ENCODE measurements around the gene LRRTM1. TPM values are rescaled to one million over a fixed set of nuclear protein-coding genes. Genes with fewer than 3 reads are reported as not detected.

The LRRTM1 gene
- total RNA-seq, 3 donors from 2014 or later = not detected

- ATAC-seq (no peak), DNase-seq (no peak)
- Mint-ChIP-seq H3K4me3 (no peak overlapping the region), H3K27me3 (ENCODE audit: low read depth) (no peaks in the 10 kb centered on the region), H3K9me3 (peaks cover 4% of the 10 kb centered on the region), H3K4me1 (ENCODE audit: low read depth) (no peaks in the 10 kb centered on the region), H3K36me3 (ENCODE audit: insufficient read depth) (no peaks in the 10 kb centered on the region)
Measured at GRCh38 chr2:80291656-80292055, 12.9 kb downstream of the LRRTM1 start.

- DNase-seq (no peak), ATAC-seq (no peak)
- no peaks in the 10 kb centered on the region for H3K36me3 Mint-ChIP-seq (ENCODE audit: insufficient read depth)
- no peak overlapping the region for H3K4me3 Mint-ChIP-seq
- peaks cover 9% of the 10 kb centered on the region for H3K9me3 Mint-ChIP-seq
- H3K4me1 Mint-ChIP-seq (ENCODE audit: low read depth) = no peaks in the 10 kb centered on the region
- H3K27me3 Mint-ChIP-seq (ENCODE audit: low read depth) = no peaks in the 10 kb centered on the region
Measured at GRCh38 chr2:80288576-80288975, 16.0 kb downstream of the LRRTM1 start.

GRCh38 chr2:80281049-80281448, 23.5 kb downstream of the LRRTM1 start:
- ATAC-seq (no peak), DNase-seq (no peak)
- Mint-ChIP-seq H3K36me3 (ENCODE audit: insufficient read depth) (no peaks in the 10 kb centered on the region), H3K9me3 (peaks cover 17% of the 10 kb centered on the region), H3K4me1 (ENCODE audit: low read depth) (no peaks in the 10 kb centered on the region), H3K4me3 (no peak overlapping the region), H3K27me3 (ENCODE audit: low read depth) (no peaks in the 10 kb centered on the region)

GRCh38 chr2:80280598-80280997, 24.0 kb downstream of the LRRTM1 start:
- no peak for DNase-seq
- no peaks in the 10 kb centered on the region for H3K27me3 Mint-ChIP-seq (ENCODE audit: low read depth)
- peaks cover 17% of the 10 kb centered on the region for H3K9me3 Mint-ChIP-seq
- H3K4me3 Mint-ChIP-seq = no peak overlapping the region
- no peak for ATAC-seq
- H3K36me3 Mint-ChIP-seq (ENCODE audit: insufficient read depth) = no peaks in the 10 kb centered on the region
- no peaks in the 10 kb centered on the region for H3K4me1 Mint-ChIP-seq (ENCODE audit: low read depth)

GRCh38 chr2:80269806-80270205, 34.7 kb downstream of the LRRTM1 start:
- peaks cover 13% of the 10 kb centered on the region for H3K9me3 Mint-ChIP-seq
- no peak for ATAC-seq
- DNase-seq = no peak

GRCh38 chr2:80266231-80266630, 38.3 kb downstream of the LRRTM1 start:
- Mint-ChIP-seq H3K4me1 (ENCODE audit: low read depth) (no peaks in the 10 kb centered on the region), H3K27me3 (ENCODE audit: low read depth) (no peaks in the 10 kb centered on the region), H3K4me3 (no peak overlapping the region), H3K9me3 (peaks cover 16% of the 10 kb centered on the region), H3K36me3 (ENCODE audit: insufficient read depth) (no peaks in the 10 kb centered on the region)
- DNase-seq = no peak
- no peak for ATAC-seq

More at GRCh38 chr2:80269806-80270205, 34.7 kb downstream of the LRRTM1 start:
- H3K4me3 Mint-ChIP-seq = no peak overlapping the region
- H3K27me3 Mint-ChIP-seq (ENCODE audit: low read depth) = no peaks in the 10 kb centered on the region
- no peaks in the 10 kb centered on the region for H3K4me1 Mint-ChIP-seq (ENCODE audit: low read depth)
- no peaks in the 10 kb centered on the region for H3K36me3 Mint-ChIP-seq (ENCODE audit: insufficient read depth)

- H3K4me3 Mint-ChIP-seq = no peak overlapping the region
- no peaks in the 10 kb centered on the region for H3K36me3 Mint-ChIP-seq (ENCODE audit: insufficient read depth)
- no peaks in the 10 kb centered on the region for H3K4me1 Mint-ChIP-seq (ENCODE audit: low read depth)
- no peaks in the 10 kb centered on the region for H3K27me3 Mint-ChIP-seq (ENCODE audit: low read depth)
- no peak for DNase-seq
- no peak for ATAC-seq
- H3K9me3 Mint-ChIP-seq = peaks cover 11% of the 10 kb centered on the region
Measured at GRCh38 chr2:80259292-80259691, 45.3 kb downstream of the LRRTM1 start.

- Mint-ChIP-seq H3K27me3 (ENCODE audit: low read depth) (no peaks in the 10 kb centered on the region), H3K9me3 (peaks cover 11% of the 10 kb centered on the region), H3K36me3 (ENCODE audit: insufficient read depth) (no peaks in the 10 kb centered on the region), H3K4me1 (ENCODE audit: low read depth) (no peaks in the 10 kb centered on the region), H3K4me3 (no peak overlapping the region)
- ATAC-seq (no peak), DNase-seq (no peak)
Measured at GRCh38 chr2:80258793-80259192, 45.8 kb downstream of the LRRTM1 start.

GRCh38 chr2:80258341-80258740, 46.2 kb downstream of the LRRTM1 start:
- no peaks in the 10 kb centered on the region for H3K36me3 Mint-ChIP-seq (ENCODE audit: insufficient read depth)
- peaks cover 11% of the 10 kb centered on the region for H3K9me3 Mint-ChIP-seq
- no peak for ATAC-seq
- DNase-seq = no peak
- no peaks in the 10 kb centered on the region for H3K27me3 Mint-ChIP-seq (ENCODE audit: low read depth)
- H3K4me3 Mint-ChIP-seq = no peak overlapping the region
- H3K4me1 Mint-ChIP-seq (ENCODE audit: low read depth) = no peaks in the 10 kb centered on the region

GRCh38 chr2:80257450-80257849, 47.1 kb downstream of the LRRTM1 start:
- H3K36me3 Mint-ChIP-seq (ENCODE audit: insufficient read depth) = no peaks in the 10 kb centered on the region
- DNase-seq (no peak), ATAC-seq (no peak)
- H3K4me1 Mint-ChIP-seq (ENCODE audit: low read depth) = no peaks in the 10 kb centered on the region
- no peak overlapping the region for H3K4me3 Mint-ChIP-seq
- no peaks in the 10 kb centered on the region for H3K27me3 Mint-ChIP-seq (ENCODE audit: low read depth)
- H3K9me3 Mint-ChIP-seq = peaks cover 6% of the 10 kb centered on the region

- H3K4me3 Mint-ChIP-seq = no peak overlapping the region
- no peak for ATAC-seq
- H3K27me3 Mint-ChIP-seq (ENCODE audit: low read depth) = no peaks in the 10 kb centered on the region
Measured at GRCh38 chr2:80256782-80257167, 47.8 kb downstream of the LRRTM1 start.

GRCh38 chr2:80255918-80256781, 48.4 kb downstream of the LRRTM1 start:
- no peak overlapping the region for H3K4me3 Mint-ChIP-seq
- H3K4me1 Mint-ChIP-seq (ENCODE audit: low read depth) = no peaks in the 10 kb centered on the region
- H3K36me3 Mint-ChIP-seq (ENCODE audit: insufficient read depth) = no peaks in the 10 kb centered on the region
- DNase-seq = no peak
- no peaks in the 10 kb centered on the region for H3K27me3 Mint-ChIP-seq (ENCODE audit: low read depth)
- no peak for ATAC-seq
- H3K9me3 Mint-ChIP-seq = peaks cover 6% of the 10 kb centered on the region

More at GRCh38 chr2:80256782-80257167, 47.8 kb downstream of the LRRTM1 start:
- peaks cover 6% of the 10 kb centered on the region for H3K9me3 Mint-ChIP-seq
- H3K4me1 Mint-ChIP-seq (ENCODE audit: low read depth) = no peaks in the 10 kb centered on the region
- DNase-seq = no peak
- H3K36me3 Mint-ChIP-seq (ENCODE audit: insufficient read depth) = no peaks in the 10 kb centered on the region

GRCh38 chr2:80252294-80252986, 52.1 kb downstream of the LRRTM1 start:
- Mint-ChIP-seq H3K4me1 (ENCODE audit: low read depth) (no peaks in the 10 kb centered on the region), H3K27me3 (ENCODE audit: low read depth) (no peaks in the 10 kb centered on the region), H3K9me3 (no peaks in the 10 kb centered on the region), H3K36me3 (ENCODE audit: insufficient read depth) (no peaks in the 10 kb centered on the region), H3K4me3 (no peak overlapping the region)
- ATAC-seq (no peak), DNase-seq (no peak)

Data from activated T-cell treated with anti-CD3 and anti-CD28 coated beads, Interleukin-2, amount 50 U/mL, for 4 hours (primary cell).